DMS 273 (cell line): ENCODE results near the gene GSG1L.

ENCODE experiments used
- DNase-seq: peaks from one replicate; lab custom pipeline; 2025; ENCODE audit not compliant: unreplicated experiment; lab: John Stamatoyannopoulos, UW

GSG1L gene

GRCh38 chr16:27859020-27859419, 204.5 kb downstream of the GSG1L start:
- DNase-seq, result peak; percentile 41

- no peak for DNase-seq
Measured at GRCh38 chr16:27853651-27854050, 209.9 kb downstream of the GSG1L start.

DNA sequence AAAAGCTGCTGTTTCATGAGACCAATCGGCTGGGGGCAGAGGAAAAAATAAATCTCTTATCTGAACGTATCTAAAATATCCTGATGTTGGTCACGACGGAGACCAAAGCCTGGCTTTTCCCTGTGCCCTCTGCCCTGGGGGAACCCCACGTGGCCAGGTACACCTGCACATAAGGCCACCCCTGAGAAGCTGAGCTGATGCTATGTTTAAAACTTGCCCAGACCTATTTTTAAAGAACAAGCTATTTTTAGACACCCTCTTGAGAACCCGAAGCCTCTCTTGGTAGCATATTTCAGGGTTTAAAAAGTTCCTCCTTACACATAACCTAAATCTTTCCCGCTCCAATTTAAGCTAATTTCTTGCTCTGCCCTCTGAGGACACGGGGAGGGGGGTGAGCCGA, 210.4 kb downstream of the GSG1L start:
- DNase-seq, result no peak

- no peak for DNase-seq
Measured at GRCh38 chr16:27852681-27853080, 210.8 kb downstream of the GSG1L start.

GRCh38 chr16:27852116-27852515, 211.4 kb downstream of the GSG1L start:
- no peak for DNase-seq

GRCh38 chr16:27851586-27851985, 211.9 kb downstream of the GSG1L start:
- no peak for DNase-seq

- no peak for DNase-seq
Measured at GRCh38 chr16:27849621-27850020, 213.9 kb downstream of the GSG1L start.

DNA sequence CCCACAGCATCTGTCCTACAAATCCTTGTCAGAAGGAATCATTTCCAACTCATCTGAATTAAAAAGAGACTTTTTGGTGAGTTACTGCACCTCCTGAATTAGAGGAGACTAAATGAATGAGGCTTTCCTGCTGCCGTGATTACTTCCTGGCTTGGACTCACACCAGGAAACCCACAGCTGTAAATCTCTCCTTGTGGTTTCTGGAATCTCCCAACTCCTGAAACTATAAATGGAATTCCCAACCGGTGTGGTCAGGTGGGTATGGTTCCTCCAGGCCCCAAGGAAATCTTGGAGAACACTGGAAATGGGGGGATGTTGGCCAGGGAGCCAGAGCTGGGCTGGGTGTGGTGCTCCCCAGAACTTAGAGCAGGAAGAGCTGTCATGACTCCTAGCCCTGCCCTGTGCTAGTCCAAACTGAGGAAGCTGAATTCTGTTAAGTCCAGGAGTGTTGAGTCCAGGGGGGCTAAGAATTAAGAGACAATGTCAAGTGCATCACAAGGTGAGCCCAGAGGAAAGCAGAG, 216.4 kb downstream of the GSG1L start:
- no peak for DNase-seq

DNA sequence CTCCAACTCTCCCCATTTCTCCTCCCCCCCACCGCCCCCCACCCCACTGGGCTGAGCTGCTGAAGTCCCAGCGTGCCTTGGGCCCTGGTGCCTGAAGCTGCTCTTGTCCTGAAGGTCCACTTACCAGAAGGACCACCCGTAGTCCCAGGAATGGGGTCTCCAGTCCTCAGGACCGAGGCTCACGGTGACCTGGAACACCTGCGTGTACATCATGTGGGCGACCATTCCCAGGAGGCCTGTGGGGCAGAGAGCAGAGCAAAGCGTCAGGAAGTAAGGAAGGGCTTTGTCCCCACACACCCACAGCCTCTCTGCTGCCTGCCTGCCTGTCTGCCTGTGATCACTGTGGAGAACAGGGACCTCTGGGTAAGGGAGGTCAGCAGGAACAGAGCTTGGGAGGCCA, 218.7 kb downstream of the GSG1L start:
- DNase-seq, result no peak

GRCh38 chr16:27843800-27844199, 219.7 kb downstream of the GSG1L start:
- no peak for DNase-seq

DNA sequence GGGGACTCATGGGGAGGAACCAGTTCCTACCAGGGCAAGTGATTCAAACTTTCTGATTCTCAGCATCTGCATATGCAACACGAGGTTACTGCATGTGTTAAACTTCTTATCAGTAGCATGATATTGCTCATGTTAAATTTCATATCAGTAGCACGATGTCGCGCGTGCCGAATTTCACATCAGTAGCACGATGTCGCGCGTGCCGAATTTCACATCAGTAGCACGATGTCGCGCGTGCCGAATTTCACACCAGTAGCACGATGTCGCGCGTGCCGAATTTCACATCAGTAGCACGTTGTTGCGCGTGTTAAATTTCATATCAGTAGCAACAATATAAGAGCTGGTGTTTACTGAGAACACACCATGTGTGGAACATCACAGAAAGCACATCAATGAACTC, 221.6 kb downstream of the GSG1L start:
- no peak for DNase-seq

DNA sequence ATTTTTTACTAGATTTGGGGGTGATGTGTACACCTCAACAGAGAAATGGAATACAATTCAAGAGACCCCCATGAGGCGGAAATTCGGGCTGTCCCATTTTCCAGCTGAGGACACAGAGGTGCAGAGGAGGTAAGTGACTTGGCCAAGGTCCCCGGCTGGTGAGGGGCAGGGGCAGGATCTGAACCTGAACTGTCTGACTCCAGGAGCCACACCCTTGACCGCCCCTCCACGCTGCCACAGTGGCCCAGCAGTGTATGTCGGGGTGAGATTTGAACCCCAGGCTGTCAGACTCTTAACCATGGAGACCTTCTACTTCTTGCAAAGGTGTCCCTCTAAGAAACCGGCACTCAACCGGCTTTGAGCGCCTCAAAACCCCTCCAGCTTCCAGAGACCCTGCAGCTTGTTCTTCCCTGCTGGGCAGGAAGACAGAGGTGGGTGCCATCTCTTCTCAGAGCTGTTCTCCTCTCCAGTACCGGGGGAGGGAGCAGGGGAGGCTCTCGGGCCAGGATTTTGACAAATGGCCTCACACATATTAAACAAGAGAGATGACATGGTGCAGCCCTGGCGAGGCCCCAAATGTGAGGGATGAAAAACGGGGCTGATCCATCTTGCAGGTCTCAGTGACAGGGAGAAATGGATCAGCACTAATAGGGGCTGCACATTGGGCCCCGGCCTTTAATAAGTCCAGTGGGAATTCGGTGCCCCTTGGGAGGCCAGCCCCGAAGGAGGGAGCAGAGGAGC, 222.3 kb downstream of the GSG1L start:
- no peak for DNase-seq

GRCh38 chr16:27840311-27841060, 223.0 kb downstream of the GSG1L start:
- DNase-seq, result no peak

GRCh38 chr16:27839419-27839818, 224.1 kb downstream of the GSG1L start:
- no peak for DNase-seq

DNA sequence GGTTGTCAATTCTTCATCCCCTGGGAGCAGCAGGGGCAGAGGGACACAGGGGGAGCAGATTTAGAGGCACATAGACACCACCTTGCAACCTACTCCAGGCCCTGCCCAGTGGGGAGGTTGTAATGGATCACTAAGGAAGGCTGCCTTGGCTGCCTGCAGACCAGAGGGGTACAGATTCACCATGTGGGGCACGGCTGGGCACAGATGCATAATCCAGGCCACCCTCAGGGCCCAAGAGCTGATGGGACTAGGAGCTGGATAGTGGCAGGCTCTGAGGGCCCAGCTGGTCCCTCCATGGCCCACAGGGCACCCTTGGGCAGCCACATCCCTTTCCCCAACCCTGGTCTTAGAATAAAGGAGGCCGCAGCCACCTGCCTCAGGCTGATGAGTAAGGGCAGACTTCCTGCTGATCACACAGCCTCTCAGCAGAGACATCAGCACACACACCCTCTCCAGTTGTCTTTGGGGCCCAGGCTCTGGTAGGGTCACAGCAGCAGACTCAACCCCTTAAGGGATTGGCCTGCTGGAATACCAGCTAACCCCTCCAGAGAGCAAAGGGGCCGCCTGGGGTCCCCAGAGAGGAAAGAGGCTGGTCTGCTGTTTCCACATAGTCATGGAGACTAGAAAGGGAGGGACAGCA, 224.9 kb downstream of the GSG1L start:
- DNase-seq, result no peak

DNA sequence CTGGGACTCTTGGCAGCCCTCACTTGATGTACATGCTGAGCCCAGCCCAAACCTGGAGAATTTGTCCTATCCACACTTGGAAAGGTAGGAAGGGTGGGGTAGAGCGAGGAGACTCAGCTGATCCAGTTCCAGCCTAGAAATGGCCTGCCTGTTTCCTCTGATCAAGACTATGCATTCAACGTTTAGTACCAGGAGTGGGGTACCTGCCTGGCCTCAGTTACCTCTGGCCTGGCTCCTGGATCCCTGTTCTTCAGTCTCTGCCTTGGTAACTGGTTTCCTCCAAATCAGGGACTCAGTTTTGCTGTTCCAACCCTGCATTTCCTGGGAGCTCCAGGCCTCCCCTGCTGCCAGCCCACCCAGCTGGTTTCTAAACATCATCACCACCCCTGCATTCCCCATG, 233.5 kb downstream of the GSG1L start:
- DNase-seq, result no peak

DNA sequence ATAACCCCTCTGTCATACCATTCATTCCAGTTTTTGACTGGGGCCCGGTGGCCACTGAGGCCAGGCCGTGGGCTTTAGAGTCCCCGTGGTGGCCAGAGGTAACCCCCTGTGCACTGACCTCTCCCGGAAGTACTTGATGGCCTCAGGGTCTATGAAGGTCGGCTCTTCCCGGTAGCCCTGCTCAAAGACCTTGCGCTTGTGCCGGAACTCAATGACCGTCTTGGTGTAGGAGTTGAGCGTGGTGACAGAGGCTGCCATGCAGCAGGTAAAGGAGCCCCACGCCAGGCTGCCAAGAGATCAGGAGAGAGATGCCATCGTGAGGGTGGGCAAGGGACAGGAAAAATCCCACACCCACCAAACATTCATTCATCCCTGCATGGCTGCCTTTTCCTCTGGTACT, 234.8 kb downstream of the GSG1L start:
- no peak for DNase-seq

DNA sequence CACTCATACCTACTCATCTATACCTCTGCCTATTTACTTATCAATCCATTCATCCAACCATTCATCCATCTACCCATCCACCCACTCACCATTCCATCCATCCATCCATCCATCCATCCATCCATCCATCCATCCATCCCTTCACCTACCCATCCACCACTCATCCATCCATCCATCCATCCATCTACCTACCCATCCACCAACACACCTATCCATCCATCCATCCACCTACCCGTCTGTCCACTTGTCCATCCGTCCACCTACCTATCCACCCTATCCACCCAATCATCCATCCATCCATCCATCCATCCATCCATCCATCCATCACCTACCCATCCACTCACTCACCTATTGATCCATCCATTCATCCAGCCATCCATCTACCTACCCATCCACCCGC, 235.7 kb downstream of the GSG1L start:
- DNase-seq, result no peak

- no peak for DNase-seq
Measured at GRCh38 chr16:27826893-27827289, 236.6 kb downstream of the GSG1L start.

DNA sequence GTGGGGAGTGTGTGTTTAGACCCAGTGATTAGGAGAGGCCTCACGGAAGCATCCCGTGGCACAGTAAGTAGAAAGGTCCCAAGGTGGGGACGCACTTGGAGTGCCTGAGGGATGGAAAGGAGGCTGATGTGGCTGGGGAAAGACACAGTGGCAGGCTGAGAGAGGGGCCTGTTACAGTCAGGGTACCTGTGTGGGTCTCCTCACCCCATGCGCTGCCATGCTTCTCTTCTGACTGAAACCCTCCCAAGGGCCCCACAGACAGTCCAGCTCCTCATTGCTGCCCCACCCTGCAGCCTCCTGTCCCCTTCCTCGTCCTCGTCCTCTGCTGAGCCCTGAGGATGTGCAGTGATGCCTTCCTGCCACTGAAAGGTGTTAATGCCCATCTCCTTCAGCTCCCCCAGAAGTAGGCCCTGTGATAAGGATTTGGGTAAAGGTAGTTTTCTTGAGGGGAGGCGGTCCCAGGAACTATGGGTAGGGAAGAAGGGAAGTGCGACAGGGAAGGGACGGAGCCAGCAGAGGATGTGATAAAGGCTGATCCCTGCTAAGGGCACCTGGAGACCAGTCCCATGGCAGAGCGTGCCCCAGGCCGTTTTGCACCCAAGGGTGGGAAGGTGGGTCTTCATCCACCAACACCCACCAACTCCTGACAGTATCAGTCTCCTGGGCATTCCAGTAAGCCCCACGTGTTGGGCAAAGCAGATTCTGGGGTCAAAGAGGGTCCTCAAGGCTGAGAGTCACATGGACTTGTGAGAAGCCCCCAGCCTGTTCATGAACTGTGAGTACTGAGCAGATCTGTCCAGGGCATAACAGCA, 237.2 kb downstream of the GSG1L start:
- no peak for DNase-seq

DNA sequence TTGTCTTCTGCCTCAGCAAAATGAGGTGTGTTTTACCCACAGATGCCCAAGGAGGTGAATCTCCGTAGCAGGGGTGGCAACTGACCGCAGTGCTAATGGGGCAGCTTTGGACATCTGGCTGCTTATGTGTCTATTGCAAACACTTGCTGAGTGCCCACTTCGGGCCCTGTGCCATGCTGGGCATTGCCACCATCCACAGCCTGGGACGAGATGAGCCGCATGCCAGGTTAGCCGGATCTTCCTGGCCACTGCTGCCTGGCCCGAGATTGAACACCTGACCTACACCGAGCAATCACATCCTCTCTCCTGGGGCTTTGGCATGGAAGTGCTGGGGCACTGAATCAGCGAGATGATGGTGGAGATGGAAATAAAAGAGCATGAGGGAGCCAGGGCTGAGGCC, 238.7 kb downstream of the GSG1L start:
- no peak for DNase-seq
